Mesendoderm (in vitro differentiated cells): ENCODE measurements around the gene WDPCP.
A peak's percentile ranks its signal among the peaks of the same experiment; 100 is the strongest.

Experiments used
- DNase-seq: peaks from one replicate; pipeline ENCODE4 v3.0.0; 2013
- H2AK5ac ChIP-seq: 2 replicates; pipeline ENCODE4 v1.6.1; 2013; ENCODE audit warnings: low read length, inconsistent platforms
- H2BK120ac ChIP-seq: 2 replicates; pipeline ENCODE4 v1.6.1; 2013; ENCODE audit warnings: low read depth, mild to moderate bottlenecking, low read length, moderate library complexity, mixed read lengths
- H2BK15ac ChIP-seq: replicated peaks from 2 replicates; pipeline ENCODE4 v1.6.1; 2013; ENCODE audit warnings: low read depth, mild to moderate bottlenecking, moderate library complexity
- H2BK5ac ChIP-seq: 2 replicates; pipeline ENCODE4 v1.6.1; 2013; ENCODE audit warnings: low read length, inconsistent platforms
- H3K18ac ChIP-seq: 2 replicates; pipeline ENCODE4 v1.6.1; 2013; ENCODE audit warnings: mild to moderate bottlenecking, low read length, mixed read lengths
- H3K23ac ChIP-seq: one replicate; pipeline ENCODE4 v1.6.1; 2013; ENCODE audit warnings: low read length
- H3K27ac ChIP-seq: 2 replicates; pipeline ENCODE4 v1.5.1; 2013; ENCODE audit warnings: low read depth, mild to moderate bottlenecking, inconsistent platforms, low read length, moderate library complexity
- H3K27me3 ChIP-seq: 2 replicates; pipeline ENCODE4 v1.6.1; 2013; ENCODE audit warnings: low read length, control low read depth, mild to moderate bottlenecking, inconsistent platforms; ENCODE audit not compliant: insufficient read depth, poor library complexity
- H3K36me3 ChIP-seq: 2 replicates; pipeline ENCODE4 v1.6.1; 2013; ENCODE audit warnings: low read length, inconsistent platforms; ENCODE audit not compliant: control insufficient read depth, insufficient read depth
- H3K4ac ChIP-seq: one replicate; pipeline ENCODE4 v1.6.1; 2013; ENCODE audit warnings: low read depth, mild to moderate bottlenecking, low read length, moderate library complexity
- H3K4me1 ChIP-seq: 2 replicates; pipeline ENCODE4 v1.6.1; 2013; ENCODE audit warnings: low read depth, low read length, inconsistent platforms; ENCODE audit not compliant: control insufficient read depth
- H3K4me2 ChIP-seq: 2 replicates; pipeline ENCODE4 v1.6.1; 2013; ENCODE audit warnings: low read length
- H3K4me3 ChIP-seq: 2 replicates; pipeline ENCODE4 v1.5.1; 2013; ENCODE audit warnings: mild to moderate bottlenecking, low read length
- H3K56ac ChIP-seq: one replicate; pipeline ENCODE4 v1.6.1; 2013; ENCODE audit warnings: low read length
- H3K79me1 ChIP-seq: 2 replicates; pipeline ENCODE4 v1.6.1; 2013; ENCODE audit warnings: low read length, inconsistent platforms
- H3K79me2 ChIP-seq: 2 replicates; pipeline ENCODE4 v1.6.1; 2013; ENCODE audit warnings: mild to moderate bottlenecking, low read length; ENCODE audit not compliant: control insufficient read depth, insufficient read depth
- H3K9ac ChIP-seq: 2 replicates; pipeline ENCODE4 v1.6.1; 2013; ENCODE audit warnings: low read length, inconsistent platforms
- H4K5ac ChIP-seq: one replicate; pipeline ENCODE4 v1.6.1; 2013; ENCODE audit warnings: low read length
- H4K8ac ChIP-seq: one replicate; pipeline ENCODE4 v1.6.1; 2013; ENCODE audit warnings: low read depth, mild to moderate bottlenecking, control low read depth, low read length, moderate library complexity
- WGBS: extraction: QIAGEN DNeasy Blood & Tissue Kit; methylation state at CpG from one replicate; pipeline ENCODE4 v1.1.7; 2013; ENCODE audit warnings: low lambda C conversion rate, missing lambda C conversion rate; ENCODE audit not compliant: insufficient coverage; ENCODE audit errors: extremely low coverage; 5-methylcytosine and 5-hydroxymethylcytosine counted together

Gene WDPCP

DNA sequence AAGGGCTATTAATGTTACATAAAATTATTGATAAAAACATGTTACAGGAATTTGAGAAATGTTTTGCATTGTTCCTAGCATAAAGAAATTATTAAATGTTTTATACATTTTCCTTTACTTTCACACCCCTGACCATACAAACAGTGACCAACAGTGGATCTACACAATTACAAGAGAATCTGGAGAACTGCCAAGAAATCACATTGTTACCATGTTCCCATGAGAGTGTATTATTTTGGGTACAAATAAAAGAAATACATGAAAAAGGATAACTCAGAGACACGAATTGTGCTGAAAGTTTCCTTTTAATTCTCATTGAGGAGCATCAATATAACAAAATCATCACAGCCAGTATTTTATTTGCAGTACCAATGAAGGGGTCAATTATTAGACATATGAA lies 150.1 kb downstream of the WDPCP start:
- H2AK5ac ChIP-seq: no peak overlapping the region
- WGBS: no CpG with 5 or more reads among the region's 1 CpG
- peaks cover 1% of the 10 kb centered on the region for H3K4me1 ChIP-seq
- no peak overlapping the region for H3K9ac ChIP-seq
- no peak overlapping the region for H3K4ac ChIP-seq
- H4K5ac ChIP-seq: no peak overlapping the region
- H2BK15ac ChIP-seq: no peak overlapping the region
- no peak overlapping the region for H4K8ac ChIP-seq
- no peak overlapping the region for H3K23ac ChIP-seq
- no peak overlapping the region for H3K4me3 ChIP-seq
- H3K27me3 ChIP-seq: no peaks in the 10 kb centered on the region
- H3K79me1 ChIP-seq: no peaks in the 10 kb centered on the region
- H3K79me2 ChIP-seq: no peaks in the 10 kb centered on the region
- no peak overlapping the region for H2BK5ac ChIP-seq
- H3K27ac ChIP-seq: no peak overlapping the region
- no peak overlapping the region for H3K18ac ChIP-seq
- no peak overlapping the region for H3K4me2 ChIP-seq
- H3K36me3 ChIP-seq: no peaks in the 10 kb centered on the region
- no peak overlapping the region for H2BK120ac ChIP-seq
- H3K56ac ChIP-seq: no peak overlapping the region
- no peak for DNase-seq

- no peak overlapping the region for H4K5ac ChIP-seq
- H3K18ac ChIP-seq: no peak overlapping the region
- H3K4me3 ChIP-seq: no peak overlapping the region
- H2AK5ac ChIP-seq: no peak overlapping the region
- H2BK15ac ChIP-seq: no peak overlapping the region
- H3K9ac ChIP-seq: no peak overlapping the region
- no peaks in the 10 kb centered on the region for H3K79me1 ChIP-seq
- no peaks in the 10 kb centered on the region for H3K79me2 ChIP-seq
- no peak overlapping the region for H2BK120ac ChIP-seq
- no peaks in the 10 kb centered on the region for H3K36me3 ChIP-seq
- no peak for DNase-seq
- peaks cover 1% of the 10 kb centered on the region for H3K4me1 ChIP-seq
- no peak overlapping the region for H2BK5ac ChIP-seq
- H3K56ac ChIP-seq: no peak overlapping the region
- no peaks in the 10 kb centered on the region for H3K27me3 ChIP-seq
- no peak overlapping the region for H3K23ac ChIP-seq
- H3K4ac ChIP-seq: no peak overlapping the region
- no peak overlapping the region for H3K4me2 ChIP-seq
- no peak overlapping the region for H4K8ac ChIP-seq
- no peak overlapping the region for H3K27ac ChIP-seq
Observed at GRCh38 chr2:63436488-63436887, 151.8 kb downstream of the WDPCP start.

GRCh38 chr2:63435070-63435469 lies 153.2 kb downstream of the WDPCP start:
- H3K4ac ChIP-seq: no peak overlapping the region
- no peaks in the 10 kb centered on the region for H3K79me1 ChIP-seq
- H3K4me3 ChIP-seq: no peak overlapping the region
- H3K79me2 ChIP-seq: no peaks in the 10 kb centered on the region
- H3K9ac ChIP-seq: no peak overlapping the region
- no peak for DNase-seq
- no peak overlapping the region for H2BK5ac ChIP-seq
- H4K8ac ChIP-seq: no peak overlapping the region
- no peaks in the 10 kb centered on the region for H3K4me1 ChIP-seq
- no peak overlapping the region for H3K23ac ChIP-seq
- no peak overlapping the region for H3K27ac ChIP-seq
- no peak overlapping the region for H2BK120ac ChIP-seq
- no peak overlapping the region for H3K56ac ChIP-seq
- no peak overlapping the region for H3K4me2 ChIP-seq
- no peak overlapping the region for H2BK15ac ChIP-seq
- no CpG with 5 or more reads among the region's 1 CpG for WGBS
- H3K18ac ChIP-seq: no peak overlapping the region
- no peak overlapping the region for H4K5ac ChIP-seq
- H2AK5ac ChIP-seq: no peak overlapping the region
- no peaks in the 10 kb centered on the region for H3K36me3 ChIP-seq
- H3K27me3 ChIP-seq: no peaks in the 10 kb centered on the region

DNA sequence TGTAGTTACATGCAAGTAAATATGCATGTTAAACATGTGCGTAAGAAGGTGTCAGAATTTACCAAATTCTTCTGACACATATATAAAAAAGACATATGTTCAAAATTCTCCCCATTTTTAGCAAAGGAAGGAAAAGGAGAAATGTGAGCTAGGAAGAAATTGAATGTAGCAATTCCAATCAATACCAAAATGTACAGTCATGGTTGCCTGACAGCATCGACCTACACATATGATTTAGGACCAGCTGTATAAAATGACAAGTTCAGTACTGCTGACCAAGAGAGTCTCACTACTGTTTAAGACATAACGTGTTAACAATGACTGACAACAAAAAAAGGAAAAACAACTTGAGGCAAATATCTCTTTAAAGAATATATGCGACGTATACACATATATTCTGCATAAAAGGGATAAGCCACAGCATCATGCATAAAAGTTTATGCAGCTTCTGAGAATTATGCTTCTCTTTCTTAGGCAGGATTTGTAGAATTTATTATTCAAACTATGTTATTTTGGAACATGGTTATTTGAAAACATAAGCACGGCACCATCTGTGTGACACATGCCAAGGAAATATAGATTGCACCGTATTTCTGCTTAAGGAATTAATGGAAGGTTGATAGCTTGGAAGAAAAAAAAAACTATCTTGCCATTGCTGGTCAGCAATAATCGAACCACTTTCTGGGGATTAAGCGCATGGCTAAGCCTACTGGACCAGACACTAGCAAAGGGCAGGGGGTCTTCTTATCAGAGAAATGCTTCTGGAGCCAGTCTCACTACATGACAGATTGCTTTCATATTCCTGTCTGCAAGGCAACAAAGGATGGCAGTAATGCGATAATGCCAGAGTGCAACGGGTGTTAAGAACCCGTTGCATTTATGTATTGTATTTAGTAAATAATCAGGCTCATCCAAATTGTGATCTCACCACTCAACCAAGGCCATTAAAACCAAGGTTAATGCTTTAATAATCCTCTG lies 154.0 kb downstream of the WDPCP start:
- Histone ChIP-seq H3K27ac (no peak overlapping the region), H4K8ac (no peak overlapping the region), H3K23ac (peak overlapping the region; percentile 10), H3K36me3 (no peaks in the 10 kb centered on the region), H2BK15ac (no peak overlapping the region), H3K9ac (no peak overlapping the region), H3K4me2 (no peak overlapping the region), H4K5ac (no peak overlapping the region), H2AK5ac (no peak overlapping the region), H2BK120ac (no peak overlapping the region), H3K4me3 (no peak overlapping the region), H3K27me3 (no peaks in the 10 kb centered on the region), H3K79me2 (no peaks in the 10 kb centered on the region), H3K4ac (no peak overlapping the region), H3K4me1 (no peaks in the 10 kb centered on the region), H3K79me1 (no peaks in the 10 kb centered on the region), H3K56ac (no peak overlapping the region), H3K18ac (no peak overlapping the region), H2BK5ac (no peak overlapping the region)
- DNase-seq: no peak
- WGBS: no CpG with 5 or more reads among the region's 12 CpGs

- no peaks in the 10 kb centered on the region for H3K27me3 ChIP-seq
- H3K4me1 ChIP-seq: no peaks in the 10 kb centered on the region
- no peaks in the 10 kb centered on the region for H3K79me2 ChIP-seq
- H2BK5ac ChIP-seq: no peak overlapping the region
- H2BK120ac ChIP-seq: no peak overlapping the region
- no peak overlapping the region for H3K4me3 ChIP-seq
- no peaks in the 10 kb centered on the region for H3K36me3 ChIP-seq
- H3K79me1 ChIP-seq: no peaks in the 10 kb centered on the region
- no peak overlapping the region for H3K4me2 ChIP-seq
- H3K9ac ChIP-seq: no peak overlapping the region
- H4K8ac ChIP-seq: no peak overlapping the region
- H2AK5ac ChIP-seq: no peak overlapping the region
- no peak overlapping the region for H4K5ac ChIP-seq
- H3K4ac ChIP-seq: no peak overlapping the region
- H3K27ac ChIP-seq: no peak overlapping the region
- H2BK15ac ChIP-seq: no peak overlapping the region
- no peak overlapping the region for H3K18ac ChIP-seq
- no peak overlapping the region for H3K23ac ChIP-seq
- no peak overlapping the region for H3K56ac ChIP-seq
- no peak for DNase-seq
Observed at GRCh38 chr2:63432373-63432772, 155.9 kb downstream of the WDPCP start.

DNA sequence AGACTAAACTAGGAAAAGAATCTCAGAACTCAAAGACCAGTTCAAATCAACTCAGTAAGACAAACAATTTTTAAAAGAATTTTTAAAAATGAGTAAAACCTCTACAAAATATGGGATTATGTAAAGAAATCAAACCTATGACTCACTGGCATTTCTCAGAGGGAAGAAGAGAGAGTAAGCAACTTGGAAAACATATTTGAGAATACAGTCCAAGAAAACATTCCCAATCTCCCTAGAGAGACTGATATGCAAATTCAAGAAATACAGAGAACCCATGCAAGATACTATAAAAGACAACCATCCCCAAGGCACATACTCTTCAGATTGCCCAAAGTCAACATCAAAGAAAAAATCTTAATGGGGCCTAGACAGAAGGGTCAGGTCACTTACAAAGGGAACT lies 162.7 kb downstream of the WDPCP start:
- Histone ChIP-seq H4K5ac (no peak overlapping the region), H3K27me3 (no peaks in the 10 kb centered on the region), H4K8ac (no peak overlapping the region), H3K27ac (no peak overlapping the region), H2BK5ac (no peak overlapping the region), H3K4me1 (no peaks in the 10 kb centered on the region), H2BK15ac (no peak overlapping the region), H3K79me2 (no peaks in the 10 kb centered on the region), H3K9ac (no peak overlapping the region), H3K4ac (no peak overlapping the region), H2AK5ac (no peak overlapping the region), H3K4me2 (no peak overlapping the region), H3K79me1 (no peaks in the 10 kb centered on the region), H2BK120ac (no peak overlapping the region), H3K23ac (no peak overlapping the region), H3K36me3 (no peaks in the 10 kb centered on the region), H3K18ac (no peak overlapping the region), H3K4me3 (no peak overlapping the region), H3K56ac (no peak overlapping the region)
- no peak for DNase-seq
